ENCODE measurements around the gene INTS6. TPM values are rescaled to one million over a fixed set of nuclear protein-coding genes. Genes with fewer than 3 reads are reported as not detected.

The INTS6 gene
- total RNA-seq, 1 experiment from 2014 or later: 27.2 TPM

DNA sequence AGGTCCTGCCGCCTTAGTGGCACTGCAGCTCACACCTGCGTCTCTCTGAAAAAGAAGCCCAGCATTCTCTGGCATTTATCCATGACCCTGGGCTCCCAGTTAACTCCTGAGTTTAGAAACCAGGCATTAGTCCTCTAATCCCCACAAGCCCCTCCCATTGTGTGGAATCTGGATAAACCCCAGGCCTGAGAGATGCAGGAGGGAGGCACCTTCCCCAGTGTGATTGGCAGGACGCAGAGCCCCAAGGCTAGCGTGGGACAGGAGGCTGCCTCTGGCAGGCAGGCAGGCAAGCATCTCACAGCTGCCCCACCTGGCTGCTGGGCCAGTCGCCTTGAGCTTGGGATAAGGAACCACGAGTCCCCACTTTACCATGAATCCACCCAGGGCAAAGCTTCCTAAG lies 124.3 kb downstream of the INTS6 start (continued):
- no peak for TF ChIP-seq ZNF396 (CRISPR knock-in tag; IDR thresholded peaks at IDR 0.05; ENCODE audit: borderline replicate concordance)
- no peak for TF ChIP-seq PRRX2 (CRISPR knock-in tag; IDR thresholded peaks at IDR 0.05)

DNA sequence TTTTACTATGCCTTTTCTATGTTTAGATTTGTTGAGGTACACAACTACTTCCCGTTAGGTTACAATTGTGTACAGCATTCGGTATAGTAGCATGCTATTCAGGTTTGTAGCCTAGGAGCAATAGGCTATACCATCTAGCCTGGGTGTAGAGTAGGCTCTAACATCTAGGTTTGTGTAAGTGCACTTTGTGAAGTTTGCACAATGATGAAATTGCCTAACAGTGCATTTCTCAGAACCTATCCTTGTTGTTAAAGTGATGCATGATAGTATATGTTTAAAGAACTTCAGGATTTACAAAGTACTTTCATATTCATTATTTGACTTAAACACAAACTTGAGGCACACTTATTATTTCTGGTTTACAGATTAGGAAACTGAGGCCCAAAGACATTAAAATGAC lies 124.9 kb downstream of the INTS6 start:
- Mint-ChIP-seq H3K4me3 (no peak overlapping the region), H3K4me1 (peaks cover 43% of the 10 kb centered on the region), H3K9me3 (no peaks in the 10 kb centered on the region), H3K27me3 (ENCODE audit: low read depth) (peaks cover 4% of the 10 kb centered on the region; the same call in 1 of the 2 replicates), H3K36me3 (no peaks in the 10 kb centered on the region), H3K27ac (no peak overlapping the region)
- TF ChIP-seq ZNF671 (CRISPR knock-in tag; IDR thresholded peaks at IDR 0.05) (no peak), CREM (CRISPR knock-in tag; IDR thresholded peaks at IDR 0.05) (no peak), SMAD3 (CRISPR knock-in tag; IDR thresholded peaks at IDR 0.05; ENCODE audit: borderline replicate concordance) (no peak), OVOL2 (CRISPR knock-in tag; IDR thresholded peaks at IDR 0.05; ENCODE audit: borderline replicate concordance) (no peak), ZNF138 (CRISPR knock-in tag; conservative IDR thresholded peaks at IDR 0.05) (no peak), NFATC4 (CRISPR knock-in tag; IDR thresholded peaks at IDR 0.05) (no peak), FOXK1 (CRISPR knock-in tag; IDR thresholded peaks at IDR 0.05) (no peak), IRF2 (CRISPR knock-in tag; IDR thresholded peaks at IDR 0.05; ENCODE audit: borderline replicate concordance, low read depth) (no peak), ZNF317 (CRISPR knock-in tag; IDR thresholded peaks at IDR 0.05; ENCODE audit: borderline replicate concordance, low read depth) (no peak), ELF4 (CRISPR knock-in tag; IDR thresholded peaks at IDR 0.05; ENCODE audit: low read depth) (no peak), NR3C1 (CRISPR knock-in tag; conservative IDR thresholded peaks at IDR 0.05; ENCODE audit: low read depth) (no peak), ZNF232 (CRISPR knock-in tag; IDR thresholded peaks at IDR 0.05) (no peak), GRHL2 (CRISPR knock-in tag; IDR thresholded peaks at IDR 0.05; ENCODE audit: insufficient replicate concordance, severe bottlenecking) (no peak)
- TF ChIP-seq, protein P1, sequence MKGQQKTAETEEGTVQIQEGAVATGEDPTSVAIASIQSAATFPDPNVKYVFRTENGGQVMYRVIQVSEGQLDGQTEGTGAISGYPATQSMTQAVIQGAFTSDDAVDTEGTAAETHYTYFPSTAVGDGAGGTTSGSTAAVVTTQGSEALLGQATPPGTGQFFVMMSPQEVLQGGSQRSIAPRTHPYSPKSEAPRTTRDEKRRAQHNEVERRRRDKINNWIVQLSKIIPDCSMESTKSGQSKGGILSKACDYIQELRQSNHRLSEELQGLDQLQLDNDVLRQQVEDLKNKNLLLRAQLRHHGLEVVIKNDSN (CRISPR knock-in tag; IDR thresholded peaks at IDR 0.05): no peak
- TF ChIP-seq, protein P2, sequence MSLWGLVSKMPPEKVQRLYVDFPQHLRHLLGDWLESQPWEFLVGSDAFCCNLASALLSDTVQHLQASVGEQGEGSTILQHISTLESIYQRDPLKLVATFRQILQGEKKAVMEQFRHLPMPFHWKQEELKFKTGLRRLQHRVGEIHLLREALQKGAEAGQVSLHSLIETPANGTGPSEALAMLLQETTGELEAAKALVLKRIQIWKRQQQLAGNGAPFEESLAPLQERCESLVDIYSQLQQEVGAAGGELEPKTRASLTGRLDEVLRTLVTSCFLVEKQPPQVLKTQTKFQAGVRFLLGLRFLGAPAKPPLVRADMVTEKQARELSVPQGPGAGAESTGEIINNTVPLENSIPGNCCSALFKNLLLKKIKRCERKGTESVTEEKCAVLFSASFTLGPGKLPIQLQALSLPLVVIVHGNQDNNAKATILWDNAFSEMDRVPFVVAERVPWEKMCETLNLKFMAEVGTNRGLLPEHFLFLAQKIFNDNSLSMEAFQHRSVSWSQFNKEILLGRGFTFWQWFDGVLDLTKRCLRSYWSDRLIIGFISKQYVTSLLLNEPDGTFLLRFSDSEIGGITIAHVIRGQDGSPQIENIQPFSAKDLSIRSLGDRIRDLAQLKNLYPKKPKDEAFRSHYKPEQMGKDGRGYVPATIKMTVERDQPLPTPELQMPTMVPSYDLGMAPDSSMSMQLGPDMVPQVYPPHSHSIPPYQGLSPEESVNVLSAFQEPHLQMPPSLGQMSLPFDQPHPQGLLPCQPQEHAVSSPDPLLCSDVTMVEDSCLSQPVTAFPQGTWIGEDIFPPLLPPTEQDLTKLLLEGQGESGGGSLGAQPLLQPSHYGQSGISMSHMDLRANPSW (CRISPR knock-in tag; conservative IDR thresholded peaks at IDR 0.05; ENCODE audit: low read depth): no peak
- TF ChIP-seq, protein P3, sequence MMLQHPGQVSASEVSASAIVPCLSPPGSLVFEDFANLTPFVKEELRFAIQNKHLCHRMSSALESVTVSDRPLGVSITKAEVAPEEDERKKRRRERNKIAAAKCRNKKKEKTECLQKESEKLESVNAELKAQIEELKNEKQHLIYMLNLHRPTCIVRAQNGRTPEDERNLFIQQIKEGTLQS (CRISPR knock-in tag; conservative IDR thresholded peaks at IDR 0.05): no peak
- TF ChIP-seq, protein P4, sequence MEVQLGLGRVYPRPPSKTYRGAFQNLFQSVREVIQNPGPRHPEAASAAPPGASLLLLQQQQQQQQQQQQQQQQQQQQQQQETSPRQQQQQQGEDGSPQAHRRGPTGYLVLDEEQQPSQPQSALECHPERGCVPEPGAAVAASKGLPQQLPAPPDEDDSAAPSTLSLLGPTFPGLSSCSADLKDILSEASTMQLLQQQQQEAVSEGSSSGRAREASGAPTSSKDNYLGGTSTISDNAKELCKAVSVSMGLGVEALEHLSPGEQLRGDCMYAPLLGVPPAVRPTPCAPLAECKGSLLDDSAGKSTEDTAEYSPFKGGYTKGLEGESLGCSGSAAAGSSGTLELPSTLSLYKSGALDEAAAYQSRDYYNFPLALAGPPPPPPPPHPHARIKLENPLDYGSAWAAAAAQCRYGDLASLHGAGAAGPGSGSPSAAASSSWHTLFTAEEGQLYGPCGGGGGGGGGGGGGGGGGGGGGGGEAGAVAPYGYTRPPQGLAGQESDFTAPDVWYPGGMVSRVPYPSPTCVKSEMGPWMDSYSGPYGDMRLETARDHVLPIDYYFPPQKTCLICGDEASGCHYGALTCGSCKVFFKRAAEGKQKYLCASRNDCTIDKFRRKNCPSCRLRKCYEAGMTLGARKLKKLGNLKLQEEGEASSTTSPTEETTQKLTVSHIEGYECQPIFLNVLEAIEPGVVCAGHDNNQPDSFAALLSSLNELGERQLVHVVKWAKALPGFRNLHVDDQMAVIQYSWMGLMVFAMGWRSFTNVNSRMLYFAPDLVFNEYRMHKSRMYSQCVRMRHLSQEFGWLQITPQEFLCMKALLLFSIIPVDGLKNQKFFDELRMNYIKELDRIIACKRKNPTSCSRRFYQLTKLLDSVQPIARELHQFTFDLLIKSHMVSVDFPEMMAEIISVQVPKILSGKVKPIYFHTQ (CRISPR knock-in tag; IDR thresholded peaks at IDR 0.05): no peak
- TF ChIP-seq, protein P5, sequence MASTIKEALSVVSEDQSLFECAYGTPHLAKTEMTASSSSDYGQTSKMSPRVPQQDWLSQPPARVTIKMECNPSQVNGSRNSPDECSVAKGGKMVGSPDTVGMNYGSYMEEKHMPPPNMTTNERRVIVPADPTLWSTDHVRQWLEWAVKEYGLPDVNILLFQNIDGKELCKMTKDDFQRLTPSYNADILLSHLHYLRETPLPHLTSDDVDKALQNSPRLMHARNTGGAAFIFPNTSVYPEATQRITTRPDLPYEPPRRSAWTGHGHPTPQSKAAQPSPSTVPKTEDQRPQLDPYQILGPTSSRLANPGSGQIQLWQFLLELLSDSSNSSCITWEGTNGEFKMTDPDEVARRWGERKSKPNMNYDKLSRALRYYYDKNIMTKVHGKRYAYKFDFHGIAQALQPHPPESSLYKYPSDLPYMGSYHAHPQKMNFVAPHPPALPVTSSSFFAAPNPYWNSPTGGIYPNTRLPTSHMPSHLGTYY (CRISPR knock-in tag; IDR thresholded peaks at IDR 0.05): no peak
- ATAC-seq (no peak), DNase-seq (ENCODE audit: low spot score) (no peak)
- POLR2A ChIA-PET: no interaction called here
- CTCF ChIA-PET: interaction anchor here (0.6 to 1.3 kb wide), 5 partner anchors 10 to 470 kb away, joined by 3 to 8 read pairs (median 4); no protein-coding TSS in a partner anchor
